CD4-positive, alpha-beta T cell treated with Interleukin-10 for 1 hour (primary cell): ENCODE measurements around the gene OR2Z1.

Source experiments
- DNase-seq: peaks from one replicate; pipeline ENCODE4 v3.0.0-alpha.2; 2020

The OR2Z1 gene, protein sequence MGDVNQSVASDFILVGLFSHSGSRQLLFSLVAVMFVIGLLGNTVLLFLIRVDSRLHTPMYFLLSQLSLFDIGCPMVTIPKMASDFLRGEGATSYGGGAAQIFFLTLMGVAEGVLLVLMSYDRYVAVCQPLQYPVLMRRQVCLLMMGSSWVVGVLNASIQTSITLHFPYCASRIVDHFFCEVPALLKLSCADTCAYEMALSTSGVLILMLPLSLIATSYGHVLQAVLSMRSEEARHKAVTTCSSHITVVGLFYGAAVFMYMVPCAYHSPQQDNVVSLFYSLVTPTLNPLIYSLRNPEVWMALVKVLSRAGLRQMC

DNA sequence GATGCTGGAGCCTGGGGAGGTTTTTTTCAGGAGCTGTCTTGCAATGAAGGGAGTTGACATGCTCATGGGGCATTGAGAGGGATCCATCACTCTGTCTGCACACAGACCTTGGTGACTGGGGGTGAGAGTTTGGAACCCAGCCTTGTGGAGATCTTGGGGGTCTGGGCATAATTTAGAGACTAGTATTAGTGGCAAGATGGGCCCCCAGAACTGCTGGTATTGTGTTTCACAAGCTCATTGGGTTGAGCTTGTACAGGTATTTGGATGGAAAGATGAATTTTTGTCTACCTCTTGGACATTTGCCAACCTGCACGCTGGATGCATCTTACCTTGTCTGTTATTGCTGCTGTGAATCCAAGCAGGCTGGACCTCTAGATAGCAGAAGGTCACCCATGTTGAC lies at the start of gene OR2Z1:
Gene OR2Z1 (plus strand): TSS at position 301 of the 400 bp plus-strand sequence. CDS start 9,395 bp downstream, outside the sequence.
- no peak for DNase-seq

DNA sequence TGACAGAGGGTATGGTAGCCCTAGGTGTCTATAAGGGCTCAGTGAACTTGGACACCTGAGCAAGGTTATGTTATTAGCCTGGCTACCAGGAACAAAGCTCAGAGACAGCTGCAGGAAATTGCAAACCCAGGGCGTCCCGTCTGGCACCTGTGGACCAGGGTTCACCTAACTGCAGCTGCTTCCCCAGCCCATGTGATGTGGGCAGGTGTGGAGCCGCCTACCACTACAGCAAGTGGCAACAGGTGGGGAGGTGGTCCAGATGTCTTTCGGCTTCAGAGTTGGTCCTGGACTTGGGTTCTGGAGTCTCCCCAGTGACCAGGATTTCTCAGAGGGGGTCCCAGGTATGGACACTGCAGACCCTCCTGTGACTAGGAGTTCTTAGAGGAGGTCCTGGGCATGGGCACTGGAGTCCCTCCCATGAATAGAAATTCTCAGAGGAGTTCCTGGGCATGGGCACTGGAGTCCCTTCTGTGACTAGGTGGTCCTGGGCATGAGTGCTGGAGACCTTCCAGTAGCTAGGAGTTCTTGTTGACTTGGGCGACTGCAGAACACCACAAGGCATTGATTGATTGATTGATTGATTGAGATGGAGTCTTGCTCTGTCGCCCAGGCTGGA lies 48.0 kb upstream of the OR2Z1 start:
- no peak for DNase-seq

DNA sequence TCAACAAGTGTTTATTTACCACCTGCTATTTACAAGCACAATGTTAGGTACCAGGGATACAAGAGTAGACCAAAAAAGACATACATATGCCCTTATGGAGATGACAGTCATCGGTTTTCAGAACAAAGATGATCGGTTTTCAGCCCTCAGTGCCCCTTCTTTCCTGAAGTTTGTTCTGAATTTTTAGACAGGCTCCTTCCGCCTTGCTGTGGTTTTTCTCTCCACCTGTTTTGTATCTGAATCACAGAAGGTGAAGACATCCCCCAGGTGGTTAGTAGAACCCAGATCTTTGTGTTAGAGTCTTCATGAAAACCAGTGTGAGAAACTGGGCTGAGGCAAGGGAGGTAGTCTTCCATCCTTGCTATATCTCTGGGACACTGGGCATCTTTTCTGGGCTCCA lies 46.4 kb upstream of the OR2Z1 start:
- DNase-seq, result no peak

DNA sequence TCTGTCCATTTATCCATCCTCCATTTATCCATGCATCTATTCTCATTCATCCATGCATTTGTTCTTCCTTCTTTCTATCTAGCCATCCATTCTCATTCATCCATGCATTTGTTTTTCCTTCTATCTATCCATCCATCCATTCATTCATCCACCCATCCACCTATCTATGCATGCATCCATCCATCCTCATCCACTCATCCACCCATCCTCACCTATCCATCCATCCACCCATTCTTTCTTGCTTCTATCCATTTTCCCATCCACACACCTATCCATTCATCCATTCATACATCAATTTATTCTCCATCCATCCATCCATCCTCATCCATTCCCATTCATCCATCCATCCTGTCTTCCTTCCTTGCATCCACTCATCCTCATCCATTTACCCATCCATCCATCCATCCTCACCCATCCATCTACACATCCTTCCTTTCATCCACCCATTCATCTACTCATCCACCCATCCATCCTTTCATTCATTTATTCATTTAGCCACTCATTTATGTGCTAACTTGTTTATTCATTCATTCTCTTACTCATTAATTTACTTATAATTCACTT lies 43.1 kb upstream of the OR2Z1 start:
- no peak for DNase-seq

DNA sequence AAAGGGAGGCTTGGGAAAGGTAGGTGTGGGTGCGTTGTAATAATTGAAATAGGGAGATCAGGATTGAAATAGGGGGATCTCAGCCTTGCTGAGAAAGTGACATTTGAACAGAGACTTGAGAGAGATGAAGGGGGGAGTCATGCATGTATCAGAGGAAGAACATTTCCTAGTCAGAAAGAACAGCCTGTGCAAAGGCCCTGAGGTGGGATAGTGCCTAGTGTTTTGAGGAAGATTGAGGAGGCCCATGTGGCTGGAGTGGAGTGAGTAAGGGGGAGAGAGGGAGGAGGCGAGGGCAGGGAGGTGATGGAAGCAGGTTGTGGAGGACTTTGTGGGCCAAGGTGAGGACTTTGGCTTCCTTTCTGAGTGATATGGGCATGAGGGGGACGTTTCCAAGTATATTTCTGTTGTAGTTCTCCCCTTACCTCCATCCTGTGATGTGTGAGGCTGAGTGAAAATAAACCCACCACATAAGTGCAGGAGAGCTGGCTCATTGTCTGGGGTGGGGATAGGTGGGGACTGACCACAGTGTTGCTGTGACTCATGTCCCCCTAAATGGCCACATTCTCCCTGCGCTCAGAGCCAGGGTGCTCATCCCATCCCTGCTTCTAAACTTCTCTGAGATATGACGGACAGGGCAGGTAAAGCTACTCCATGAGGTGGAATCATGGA lies 40.6 kb upstream of the OR2Z1 start:
- no peak for DNase-seq

DNA sequence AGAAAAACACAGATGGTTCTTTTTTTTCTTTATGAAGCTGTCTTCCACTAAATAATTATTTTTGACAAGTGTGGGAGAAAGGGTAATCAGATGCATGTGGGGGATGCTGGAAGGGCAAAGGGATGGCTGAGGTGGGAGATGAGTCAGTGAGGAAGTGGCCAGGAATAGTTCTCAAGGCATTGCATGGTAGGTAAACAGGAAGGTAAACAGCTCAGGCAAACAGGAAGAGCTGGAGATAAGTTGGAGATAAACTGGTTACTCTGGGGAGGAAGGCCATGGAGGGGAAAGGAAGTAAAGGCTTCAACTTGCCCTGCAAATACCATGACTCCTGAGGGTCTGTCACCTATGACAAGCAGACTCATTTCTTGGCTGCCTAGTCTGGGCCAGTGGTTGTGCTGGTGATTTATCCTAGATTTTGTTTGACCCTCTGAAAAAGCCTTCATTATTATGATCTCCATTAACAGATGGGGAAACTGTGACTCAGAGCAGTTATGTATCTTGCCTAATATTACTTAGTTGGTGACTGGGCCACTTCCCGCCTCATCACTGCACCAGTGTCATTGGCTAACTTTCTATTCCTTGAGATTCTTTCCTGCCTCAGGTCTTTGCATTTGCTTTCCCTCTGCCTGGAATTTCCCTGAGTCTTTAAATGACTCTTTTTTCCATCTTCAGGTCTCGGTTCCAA lies 39.9 kb upstream of the OR2Z1 start:
- DNase-seq, result no peak

DNA sequence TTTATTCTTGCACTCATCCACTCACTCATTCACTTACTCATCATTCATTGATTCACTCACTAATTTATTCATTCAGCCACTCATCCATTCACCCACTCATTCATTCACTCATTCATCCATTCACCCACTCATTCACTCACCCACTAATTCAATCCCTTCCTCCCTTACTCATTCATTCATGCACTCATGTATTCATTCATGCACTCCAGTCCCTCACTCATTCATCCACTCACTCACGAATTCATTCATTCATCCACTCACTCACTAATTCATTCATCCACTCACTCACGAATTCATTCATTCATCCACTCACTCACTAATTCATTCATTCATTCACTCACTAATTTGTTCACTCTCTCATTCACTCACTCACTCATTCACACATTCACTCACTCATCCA lies 39.0 kb upstream of the OR2Z1 start:
- no peak for DNase-seq

DNA sequence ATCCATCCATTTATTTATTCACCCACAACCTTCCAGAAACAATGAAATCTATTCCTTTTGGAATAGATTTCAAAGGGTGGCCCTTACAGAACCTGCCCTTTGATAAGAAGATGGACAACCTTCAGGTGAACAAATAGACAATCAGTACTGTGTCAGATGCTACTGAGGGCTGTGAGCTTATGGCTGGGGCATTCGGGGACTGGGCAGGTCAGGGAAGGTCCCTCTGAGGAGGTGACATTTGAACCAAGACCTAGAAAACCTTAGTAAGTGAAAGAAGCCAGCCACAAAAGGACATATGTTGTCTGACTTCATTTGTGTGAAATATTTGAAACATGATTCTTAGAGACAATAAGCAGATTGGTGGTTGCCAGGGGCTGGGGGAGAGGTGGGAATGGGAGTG lies 38.5 kb upstream of the OR2Z1 start:
- no peak for DNase-seq

DNA sequence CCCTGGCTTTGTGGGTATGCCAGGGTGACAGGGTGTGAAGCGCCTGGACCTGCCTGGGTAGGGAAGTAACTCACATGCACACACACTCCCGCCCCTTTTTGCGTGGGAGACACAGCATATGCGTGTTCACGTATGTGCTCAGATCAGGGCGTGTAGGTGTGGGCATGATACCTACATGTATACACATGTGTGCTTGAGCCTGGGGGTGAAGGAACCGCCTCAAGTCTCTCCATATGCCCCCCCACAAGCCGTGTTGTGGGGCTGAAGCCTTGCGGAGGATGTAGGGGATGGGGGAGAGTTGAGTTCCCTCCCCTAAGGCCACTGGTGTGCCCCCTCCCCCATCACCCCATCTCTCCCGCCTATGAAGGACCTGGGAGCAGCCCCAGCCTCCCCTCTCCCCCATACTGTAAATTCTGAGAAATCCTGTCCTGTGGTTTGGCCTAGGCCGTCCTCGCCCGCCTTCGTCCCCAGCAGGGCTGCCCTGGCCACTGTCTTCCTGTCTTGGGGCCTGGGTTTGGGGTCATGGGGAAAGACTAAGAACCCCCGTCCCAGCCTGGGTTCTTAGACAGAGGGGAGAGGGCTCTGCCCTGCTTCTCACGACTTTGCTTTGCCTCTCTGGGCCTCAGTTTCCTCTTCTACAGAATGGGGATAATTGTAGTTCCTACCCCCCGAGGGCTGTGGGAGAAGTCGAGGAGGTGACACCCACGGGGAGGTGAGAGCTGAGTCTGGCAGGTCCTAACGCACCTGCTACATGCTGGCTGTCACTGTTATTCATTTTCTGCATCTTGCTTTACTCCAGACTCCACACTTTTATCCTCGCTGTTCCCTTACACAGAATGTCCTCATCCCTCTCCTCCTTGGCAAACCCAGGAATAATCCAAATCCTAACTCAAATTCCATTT lies 37.2 kb upstream of the OR2Z1 start:
- DNase-seq, result no peak

DNA sequence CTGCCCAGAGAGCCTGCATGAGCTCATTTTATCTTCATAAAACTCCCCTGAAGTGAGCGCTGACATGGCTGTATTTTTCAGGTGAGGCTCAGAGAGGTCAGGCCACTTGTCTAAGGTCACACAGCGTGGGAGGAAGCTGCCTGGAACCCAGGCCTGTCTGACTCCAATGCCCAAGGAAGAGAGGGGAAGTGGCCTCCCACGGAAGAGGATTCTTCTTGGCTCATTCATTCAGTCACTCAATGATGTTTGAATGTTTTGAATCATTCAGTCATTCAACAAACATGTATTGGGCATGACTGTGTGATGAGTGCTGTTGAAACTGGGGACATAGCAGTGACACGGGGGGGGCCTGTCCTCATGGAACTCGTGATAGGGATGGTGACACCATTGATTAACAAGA lies 34.9 kb upstream of the OR2Z1 start:
- DNase-seq, result no peak

DNA sequence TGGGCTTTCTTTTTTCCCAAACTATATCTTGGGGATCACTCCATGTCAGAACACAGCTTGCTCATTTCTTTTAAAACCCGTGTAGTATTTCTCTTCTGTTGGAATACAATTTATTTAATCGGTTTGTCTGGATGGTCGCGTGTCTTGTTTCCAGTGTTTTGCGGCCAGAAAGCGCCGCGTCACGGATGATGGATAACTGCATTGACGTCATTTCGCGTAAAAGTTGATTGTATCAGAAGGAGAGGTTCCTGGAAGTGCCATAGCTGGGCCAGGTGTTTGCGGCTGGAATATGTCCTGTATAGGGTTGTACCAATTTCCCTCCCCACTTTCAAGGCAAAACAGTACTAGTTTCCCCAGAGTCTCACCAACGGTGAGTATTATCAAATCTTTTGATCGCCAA lies 32.5 kb upstream of the OR2Z1 start:
- DNase-seq, result no peak

DNA sequence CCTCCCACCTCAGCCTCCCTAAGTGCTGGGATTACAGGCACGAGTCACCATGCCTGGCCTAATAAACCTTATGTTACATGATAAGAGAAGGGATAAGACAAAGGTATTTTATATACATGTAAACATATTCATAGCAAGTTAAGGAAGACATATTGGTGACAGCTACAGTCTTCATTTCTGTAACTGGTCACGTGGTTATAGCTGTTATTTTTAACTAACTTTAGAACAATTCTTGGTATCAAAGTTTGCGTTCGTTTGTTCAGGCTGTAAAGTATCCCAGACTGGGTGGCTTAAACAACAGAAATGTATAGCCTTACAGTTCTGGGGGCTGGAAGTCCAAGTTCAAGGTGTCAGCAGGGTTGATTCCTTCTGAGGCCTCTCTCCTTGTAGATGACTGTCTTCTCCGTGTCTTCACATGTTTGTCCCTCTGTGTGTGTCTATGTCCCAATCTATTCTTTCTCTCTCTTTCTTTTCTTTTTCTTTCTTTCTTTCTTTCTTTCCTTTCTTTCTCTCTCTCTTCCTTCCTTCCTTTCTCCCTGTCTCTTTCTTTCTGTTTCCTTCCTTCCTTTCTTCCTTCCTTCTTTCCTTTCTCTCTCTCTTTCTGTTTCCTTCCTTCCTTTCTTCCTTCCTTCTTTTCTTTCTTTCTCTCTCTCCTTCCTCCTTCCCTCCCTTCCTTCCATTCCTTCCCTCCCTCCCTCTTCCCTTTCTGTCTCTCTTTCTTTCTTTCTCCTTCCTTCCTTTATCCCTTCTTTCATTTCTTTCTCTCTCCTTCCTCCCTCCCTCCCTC lies 30.5 kb upstream of the OR2Z1 start:
- DNase-seq, result no peak

DNA sequence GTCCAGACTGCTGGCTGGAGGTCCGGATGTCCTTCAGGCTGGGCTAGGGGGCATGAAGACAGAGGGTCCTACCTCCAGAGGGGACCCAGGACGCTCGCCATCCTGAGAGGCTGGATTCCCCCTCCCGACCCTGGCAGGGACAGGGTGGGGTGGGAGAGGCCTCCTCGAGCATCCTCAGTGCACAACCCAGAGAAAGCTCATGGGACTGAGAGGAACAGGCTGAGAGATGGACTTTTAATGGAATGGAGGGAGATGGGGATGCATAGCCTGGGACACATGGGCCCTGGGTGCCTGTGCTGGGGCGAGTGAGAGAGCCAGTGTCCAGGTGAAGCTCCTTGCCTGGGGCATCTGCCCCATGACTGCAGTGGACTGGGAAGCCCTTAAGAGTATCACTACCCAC lies 25.9 kb upstream of the OR2Z1 start:
- no peak for DNase-seq

DNA sequence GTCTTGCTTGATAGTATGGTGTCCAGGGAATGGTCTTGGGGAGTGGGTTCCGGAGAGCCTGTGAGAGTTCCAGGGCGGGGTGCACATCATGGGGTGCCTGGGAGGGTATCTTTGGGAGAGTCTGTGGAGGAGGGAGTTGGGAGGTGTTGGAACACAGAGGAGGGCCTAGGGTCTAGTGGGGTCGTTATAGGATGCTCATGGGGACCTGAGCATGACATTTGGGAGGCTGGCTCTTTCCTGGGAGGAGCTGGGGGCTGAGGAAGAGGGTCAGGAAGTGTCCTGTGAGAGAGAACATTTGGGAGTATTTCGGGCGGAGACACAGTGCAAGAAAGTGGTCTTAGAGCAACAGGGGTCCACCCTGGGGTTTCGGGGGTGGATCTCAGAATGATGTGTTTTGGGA lies 25.5 kb upstream of the OR2Z1 start:
- DNase-seq, result no peak

DNA sequence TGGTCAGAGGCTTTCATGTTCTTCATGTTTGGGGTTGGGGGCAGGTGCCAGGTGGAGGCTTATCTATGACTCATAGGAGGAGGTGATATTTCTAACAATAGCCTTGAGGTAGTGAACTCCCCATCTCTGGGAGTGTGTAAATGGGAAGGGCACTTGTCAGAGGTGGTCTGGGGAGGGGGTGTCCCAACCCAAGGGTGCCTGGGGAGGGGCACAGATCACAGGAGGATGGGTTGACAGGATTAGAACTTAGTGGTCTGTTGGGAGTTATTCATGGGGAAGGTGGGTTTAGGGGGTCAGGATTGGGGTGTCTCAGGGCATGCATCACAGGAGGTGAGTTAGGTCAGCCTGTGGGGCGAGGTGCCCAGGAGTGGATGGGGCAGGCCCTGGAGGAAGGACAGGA lies 24.4 kb upstream of the OR2Z1 start:
- no peak for DNase-seq

DNA sequence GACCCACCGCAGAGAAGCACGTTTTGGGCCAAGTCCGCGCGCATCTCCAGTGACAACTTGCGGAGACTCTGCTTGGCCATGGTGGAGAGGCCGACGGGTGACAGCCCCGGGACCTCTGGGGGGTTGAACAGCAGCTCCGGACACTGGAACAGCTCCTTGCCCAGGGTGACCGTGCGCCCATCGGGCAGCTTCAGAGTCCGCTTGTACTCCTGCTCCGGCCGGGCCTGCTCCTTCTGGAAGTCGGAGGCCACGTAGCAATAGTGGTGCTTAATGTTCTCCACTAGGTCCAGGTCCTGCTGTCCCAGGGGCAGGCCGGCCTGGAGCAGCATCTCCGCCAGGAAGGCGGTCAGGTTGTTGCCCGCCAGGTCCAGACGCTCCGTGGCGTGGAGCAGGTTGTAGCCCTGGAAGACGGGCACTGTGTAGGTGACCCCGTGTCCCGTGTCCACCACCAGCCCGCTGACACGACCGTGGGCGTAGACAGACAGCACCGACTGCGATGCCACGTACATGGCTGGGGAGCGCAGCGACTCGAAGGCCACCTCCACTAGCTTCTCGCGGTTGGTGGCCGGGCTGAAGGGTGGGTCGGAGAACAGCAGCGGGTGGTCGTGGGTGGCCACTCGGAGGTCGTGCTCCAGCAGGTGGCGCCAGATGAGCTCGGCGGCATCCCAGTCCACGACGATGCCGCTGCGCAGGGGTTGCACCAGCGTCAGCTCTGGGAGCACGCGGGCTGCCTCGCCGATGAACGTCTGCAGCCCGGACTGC lies 23.6 kb upstream of the OR2Z1 start:
- DNase-seq, result peak; percentile 7

DNA sequence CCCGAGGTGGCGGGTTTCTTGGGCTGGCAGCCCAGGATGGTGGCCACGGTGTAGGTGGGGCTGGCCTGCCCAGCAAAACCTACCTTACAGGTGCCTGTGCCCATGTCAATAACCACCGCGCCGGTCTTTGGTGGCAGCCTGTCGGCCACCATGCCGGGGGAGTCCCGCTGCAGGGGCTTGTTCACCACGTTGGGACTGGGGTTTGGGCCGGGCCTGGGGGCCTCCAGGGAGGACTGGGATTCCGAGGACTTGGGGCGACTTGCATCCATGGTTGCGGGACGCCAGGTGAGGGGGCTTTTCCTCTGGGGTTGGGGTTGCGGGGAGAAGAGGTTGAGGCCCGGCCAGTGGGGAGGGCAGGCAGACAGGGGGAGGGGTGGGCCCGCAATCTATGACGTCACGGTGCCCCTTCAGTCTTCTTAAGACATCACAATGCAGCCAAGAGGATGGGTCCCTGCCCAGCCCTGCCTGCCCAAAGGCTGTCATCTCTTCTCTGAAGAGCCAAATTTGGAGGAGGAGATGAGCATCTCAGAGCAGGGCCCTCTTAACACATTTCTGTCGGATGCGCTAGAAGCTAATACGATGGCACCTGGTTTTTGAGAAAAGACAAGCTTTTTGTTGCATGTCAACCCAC lies 22.9 kb upstream of the OR2Z1 start, which contains the start of gene ACTL9:
Gene ACTL9 (minus strand): TSS at position 363 of the 631 bp plus-strand sequence. CDS start 94 bp downstream, at position 269.
- no peak for DNase-seq

DNA sequence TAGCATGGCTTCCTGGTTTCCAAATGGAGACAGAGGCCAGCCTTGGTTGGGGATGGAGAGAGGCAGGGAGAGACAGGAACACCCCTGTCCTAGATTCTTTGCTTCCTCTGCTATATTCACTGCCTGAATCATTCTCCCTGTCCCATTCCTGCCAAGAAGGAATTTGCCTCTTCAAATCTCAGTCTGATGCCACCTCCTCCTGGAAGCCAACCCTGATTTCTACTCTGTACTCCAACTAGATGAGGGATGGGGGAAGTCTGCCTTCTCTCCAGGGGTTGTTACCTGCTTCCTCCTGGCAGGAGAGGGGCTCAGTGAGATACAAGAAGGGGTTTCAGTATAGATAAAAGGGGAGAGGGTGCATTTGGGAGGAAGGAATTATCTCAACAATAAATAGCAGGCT lies 21.5 kb upstream of the OR2Z1 start:
- DNase-seq, result no peak

DNA sequence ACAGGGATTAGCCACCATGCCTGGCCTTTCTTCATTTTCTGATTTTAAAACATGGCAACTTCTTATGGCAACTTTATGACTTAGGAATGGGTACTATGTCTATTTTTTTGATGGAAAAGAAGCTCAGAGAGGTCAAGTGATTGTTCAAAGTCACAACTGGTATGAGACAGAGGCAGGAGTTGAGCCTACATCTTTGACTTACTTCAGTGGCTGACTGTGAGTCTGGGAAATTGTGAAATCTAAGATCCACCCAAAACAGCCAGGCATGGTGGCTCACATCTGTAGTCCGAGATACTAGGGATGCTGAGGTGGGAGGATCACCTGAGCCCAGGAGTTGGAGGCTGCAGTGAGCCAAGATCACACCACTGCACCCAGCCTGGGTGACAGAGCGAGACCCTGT lies 20.5 kb upstream of the OR2Z1 start:
- no peak for DNase-seq

DNA sequence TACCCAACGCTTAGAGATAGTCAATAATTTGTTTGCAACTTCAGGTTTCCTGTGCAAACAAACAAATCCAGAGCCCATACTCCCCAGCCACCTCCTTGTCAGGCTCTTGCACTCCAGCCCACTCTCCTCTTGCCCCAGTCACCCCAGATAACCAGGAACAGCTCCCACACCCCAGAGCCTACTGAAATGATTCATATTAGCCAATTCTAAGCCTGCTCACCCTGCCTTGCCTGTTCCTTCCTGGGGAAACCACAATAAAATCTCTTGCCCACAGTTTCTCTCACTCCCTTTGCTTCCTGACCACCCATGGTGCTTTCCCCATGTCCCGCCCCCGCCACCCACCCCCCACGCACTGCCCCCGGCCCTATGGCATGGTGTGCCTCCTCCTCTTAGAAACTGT lies 19.1 kb upstream of the OR2Z1 start:
- DNase-seq, result peak; percentile 47
